Endothelial cell of umbilical vein (primary cell): Measurements from ENCODE around the gene KIRREL1. TPM values are rescaled to one million over a fixed set of nuclear protein-coding genes. Genes with fewer than 3 reads are reported as not detected.

Experiments
- BruUV-seq: library from RNA; stranded (reverse); fragments of 400-500 nt; replicated peaks from 2 replicates; lab custom pipeline; 2021; lab: Mats Ljungman, UMichigan
- CTCF ChIA-PET: fragments of 300-600, 350-600 bp; sonication (Branson Sonifier 250); formaldehyde crosslinking; loops from one replicate; lab custom pipeline; 2021; ENCODE audit warnings: antibody characterized with exemption, inconsistent platforms; lab: Charles Lee
- POLR2A ChIA-PET: fragments of 300-600, 350-600 bp; sonication (Branson Sonifier 250); formaldehyde crosslinking; loops from one replicate; lab custom pipeline; 2021; ENCODE audit warnings: antibody characterized with exemption, inconsistent platforms; lab: Charles Lee
- DNase-seq: peaks from one replicate; pipeline ENCODE4 v3.0.0-alpha.2; 2011; ENCODE audit warnings: low read depth, low spot score
- FAIRE-seq: peaks from 2 replicates; lab custom pipeline; 2011; peaks lifted over from hg19 to GRCh38; lab: Jason Lieb, UNC
- H2AFZ ChIP-seq: 2 replicates; pipeline ENCODE4 v1.6.0; 2012; ENCODE audit warnings: low read depth, low read length, control low read depth, inconsistent platforms
- H3K27ac ChIP-seq: 2 replicates; pipeline ENCODE4 v1.5.1; 2011; ENCODE audit warnings: low read depth, mild to moderate bottlenecking, control low read depth, low read length, moderate library complexity; ENCODE audit not compliant: insufficient read depth
- H3K27me3 ChIP-seq, 2 experiments: 2 replicates each; pipeline versions ENCODE4 v1.6.0 to v1.6.1; 2011; ENCODE audit warnings: low read length in 2 of 2, mixed read lengths in 1 of 2; ENCODE audit not compliant: control insufficient read depth in 2 of 2, insufficient read depth in 2 of 2
- H3K36me3 ChIP-seq, 2 experiments: 2 replicates in 1 of 2; 3 replicates in 1 of 2; pipeline ENCODE4 v1.5.1; 2011; ENCODE audit warnings: low read length in 2 of 2, mild to moderate bottlenecking in 1 of 2, moderate library complexity in 1 of 2; ENCODE audit not compliant: control insufficient read depth in 2 of 2, insufficient read depth in 2 of 2; ENCODE audit errors: extremely low read depth in 1 of 2
- H3K4me1 ChIP-seq: 3 replicates; pipeline ENCODE4 v1.5.1; 2011; ENCODE audit warnings: mild to moderate bottlenecking, low read length; ENCODE audit not compliant: control insufficient read depth, insufficient read depth; ENCODE audit errors: extremely low read depth
- H3K4me2 ChIP-seq: 2 replicates; pipeline ENCODE4 v1.6.1; 2011; ENCODE audit warnings: low read length, control low read depth, mixed read lengths; ENCODE audit not compliant: insufficient read depth
- H3K4me3 ChIP-seq, 3 experiments: fragments of 200-600 bp in 1 of 3; sonication (generic), shearing (Covaris generic) in 1 of 3; replicated peaks in 1 of 3; 2 replicates each; pipeline ENCODE4 v1.5.1; 2011 to 2016; ENCODE audit warnings: control low read depth in 3 of 3, low read length in 3 of 3, mild to moderate bottlenecking in 2 of 3, inconsistent platforms in 1 of 3, low read depth in 1 of 3, moderate library complexity in 1 of 3; ENCODE audit not compliant: insufficient read depth in 1 of 3
- H3K79me2 ChIP-seq: 2 replicates; pipeline ENCODE4 v1.6.0; 2012; ENCODE audit warnings: low read length, inconsistent platforms; ENCODE audit not compliant: control insufficient read depth, insufficient read depth
- H3K9ac ChIP-seq: replicated peaks from 2 replicates; pipeline ENCODE3; 2011; ENCODE audit warnings: low read length, control low read depth; ENCODE audit not compliant: insufficient read depth; ENCODE audit errors: extremely low read depth
- H3K9me1 ChIP-seq: replicated peaks from 3 replicates; pipeline ENCODE4 v1.6.0; 2011; ENCODE audit warnings: mild to moderate bottlenecking, low read length; ENCODE audit not compliant: control insufficient read depth, insufficient read depth; ENCODE audit errors: extremely low read depth
- H3K9me3 ChIP-seq: replicated peaks from 2 replicates; pipeline ENCODE4 v1.5.1; 2012; ENCODE audit warnings: low read length, inconsistent platforms; ENCODE audit not compliant: control insufficient read depth, insufficient read depth
- H4K20me1 ChIP-seq: replicated peaks from 2 replicates; pipeline ENCODE3; 2011; ENCODE audit warnings: mild to moderate bottlenecking, low read length; ENCODE audit not compliant: control insufficient read depth, insufficient read depth; ENCODE audit errors: extremely low read depth
- EZH2 ChIP-seq: IDR thresholded peaks from 2 replicates; pipeline ENCODE4 v1.6.1; 2012; ENCODE audit warnings: borderline replicate concordance, low read depth, mild to moderate bottlenecking, moderate library complexity, low read length, inconsistent platforms; ENCODE audit not compliant: severe bottlenecking
- FOS ChIP-seq: IDR thresholded peaks from 2 replicates; pipeline ENCODE4 v1.6.1; 2011; ENCODE audit warnings: mild to moderate bottlenecking, low read length, moderate library complexity, borderline replicate concordance; ENCODE audit not compliant: insufficient read depth
- GATA2 ChIP-seq: IDR thresholded peaks from 2 replicates; pipeline ENCODE4 v1.7.0; 2011; ENCODE audit warnings: low read depth, mild to moderate bottlenecking, moderate library complexity, mixed read lengths, low read length; ENCODE audit not compliant: insufficient read length, insufficient read depth
- JUN ChIP-seq: IDR thresholded peaks from 2 replicates; pipeline ENCODE4 v1.6.1; 2011; ENCODE audit warnings: borderline replicate concordance, low read depth; ENCODE audit not compliant: insufficient read length, insufficient read depth
- MYC ChIP-seq: IDR thresholded peaks from one replicate; pipeline ENCODE4 v1.6.1; 2011; ENCODE audit warnings: mild to moderate bottlenecking, low read depth, low read length
- POLR2A ChIP-seq: IDR thresholded peaks from 2 replicates; pipeline ENCODE4 v1.6.1; 2012; ENCODE audit warnings: low read depth, mild to moderate bottlenecking, control low read depth, low read length
- POLR2AphosphoS5 ChIP-seq: IDR thresholded peaks from 2 replicates; pipeline ENCODE4 v1.6.1; 2012; ENCODE audit warnings: low read depth, mild to moderate bottlenecking, control low read depth, low read length, moderate library complexity; ENCODE audit not compliant: insufficient read depth
- dilution Hi-C: fragments of 300-500 bp; cut with MboI; formaldehyde crosslinking; loops from one replicate; pipeline ENCODE4 v1.15.0; 2019; ENCODE audit warnings: low sequenced_read_pairs; ENCODE audit not compliant: extremely low pct_ligation_motif_present
- intact Hi-C: fragments of 100-400 bp; cut with micrococcal nuclease; formaldehyde crosslinking; loops from one replicate; pipeline ENCODE4 v1.10.0; 2022
- polyA plus RNA-seq, 4 experiments: library from polyadenylated mRNA; depleted of rRNA in 3 of 4; stranded (reverse) in 3 of 4; unstranded in 1 of 4; fragments of >200 nt; gene quantifications; 2 replicates each; pipeline versions ENCODE4 v1.2.1 to v1.2.3, GENCODE V29; 2011 to 2012; ENCODE audit warnings: missing spikeins in 1 of 4
- total RNA-seq: library from RNA; stranded (reverse); gene quantifications from 2 replicates; pipeline ENCODE4 v1.2.3, GENCODE V29; 2021
- TF ChIP-seq, protein P1 (sequence below), 2 donors: IDR thresholded peaks; 1 replicate in 1 of 2; 2 replicates in 1 of 2; pipeline ENCODE4 v1.5.1; 2011; ENCODE audit warnings: low read length in 2 of 2, mild to moderate bottlenecking in 2 of 2, moderate library complexity in 2 of 2, control low read depth in 1 of 2, inconsistent platforms in 1 of 2, low read depth in 1 of 2; ENCODE audit not compliant: insufficient read depth in 1 of 2; ENCODE audit errors: extremely low read depth in 1 of 2
- TF ChIP-seq, protein P2 (sequence below): IDR thresholded peaks from 2 replicates; pipeline ENCODE4 v1.6.1; 2011; ENCODE audit not compliant: insufficient read depth, insufficient read length

KIRREL1 gene
- total and polyA plus RNA-seq, 2 donors (not counting 3 experiments of a cell fraction or from before 2014, with no cell fraction given): 35.6 to 57.6 TPM

DNA sequence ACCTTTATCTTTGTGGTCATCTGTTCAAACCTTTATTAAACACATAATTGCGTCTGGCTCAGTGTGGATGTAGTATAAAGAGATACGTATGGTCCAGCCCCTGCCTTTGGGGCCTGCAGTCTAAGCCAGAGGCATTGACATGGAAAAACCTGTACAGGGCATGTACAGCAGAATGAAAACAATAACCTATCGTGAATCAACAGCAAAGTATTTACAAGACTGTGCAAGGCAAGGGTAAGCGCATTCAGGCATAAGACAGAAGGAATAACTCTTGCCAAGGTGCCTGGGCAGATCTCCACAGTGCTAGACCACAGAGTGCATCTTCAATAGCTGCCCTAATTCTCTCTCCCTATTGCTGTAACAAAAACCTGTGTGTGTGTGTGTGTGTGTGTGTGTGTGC is 35.5 kb downstream of the KIRREL1 start:
- Histone ChIP-seq H3K9me3 (no peaks in the 10 kb centered on the region), H2AFZ (no peak overlapping the region), H3K9ac (no peak overlapping the region), H3K79me2 (peaks cover 13% of the 10 kb centered on the region), H3K4me3 (no peak overlapping the region), H3K4me1 (peaks cover 11% of the 10 kb centered on the region), H3K27ac (no peak overlapping the region), H3K4me2 (no peak overlapping the region), H4K20me1 (no peaks in the 10 kb centered on the region), H3K27me3 (no peaks in the 10 kb centered on the region), H3K9me1 (no peaks in the 10 kb centered on the region), H3K36me3 (no peaks in the 10 kb centered on the region)
- dilution Hi-C loops (no loop called here), intact Hi-C loops (no loop called here)
- FAIRE-seq (no peak), DNase-seq (no peak)
- CTCF ChIA-PET: interaction anchor here (1.2 to 1.3 kb wide), 2 partner anchors 9 to 37 kb away, joined by 3 to 4 read pairs; no protein-coding TSS in a partner anchor
- POLR2A ChIA-PET: no interaction called here
- BruUV-seq: no TSS peak
- TF ChIP-seq, protein P1, sequence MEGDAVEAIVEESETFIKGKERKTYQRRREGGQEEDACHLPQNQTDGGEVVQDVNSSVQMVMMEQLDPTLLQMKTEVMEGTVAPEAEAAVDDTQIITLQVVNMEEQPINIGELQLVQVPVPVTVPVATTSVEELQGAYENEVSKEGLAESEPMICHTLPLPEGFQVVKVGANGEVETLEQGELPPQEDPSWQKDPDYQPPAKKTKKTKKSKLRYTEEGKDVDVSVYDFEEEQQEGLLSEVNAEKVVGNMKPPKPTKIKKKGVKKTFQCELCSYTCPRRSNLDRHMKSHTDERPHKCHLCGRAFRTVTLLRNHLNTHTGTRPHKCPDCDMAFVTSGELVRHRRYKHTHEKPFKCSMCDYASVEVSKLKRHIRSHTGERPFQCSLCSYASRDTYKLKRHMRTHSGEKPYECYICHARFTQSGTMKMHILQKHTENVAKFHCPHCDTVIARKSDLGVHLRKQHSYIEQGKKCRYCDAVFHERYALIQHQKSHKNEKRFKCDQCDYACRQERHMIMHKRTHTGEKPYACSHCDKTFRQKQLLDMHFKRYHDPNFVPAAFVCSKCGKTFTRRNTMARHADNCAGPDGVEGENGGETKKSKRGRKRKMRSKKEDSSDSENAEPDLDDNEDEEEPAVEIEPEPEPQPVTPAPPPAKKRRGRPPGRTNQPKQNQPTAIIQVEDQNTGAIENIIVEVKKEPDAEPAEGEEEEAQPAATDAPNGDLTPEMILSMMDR (IDR thresholded peaks at IDR 0.05; ENCODE audit: extremely low read depth in 1 of 2, insufficient read depth in 1 of 2, low read depth in 1 of 2, low read length in 2 of 2): no peak
- TF ChIP-seq POLR2AphosphoS5: no peak

DNA sequence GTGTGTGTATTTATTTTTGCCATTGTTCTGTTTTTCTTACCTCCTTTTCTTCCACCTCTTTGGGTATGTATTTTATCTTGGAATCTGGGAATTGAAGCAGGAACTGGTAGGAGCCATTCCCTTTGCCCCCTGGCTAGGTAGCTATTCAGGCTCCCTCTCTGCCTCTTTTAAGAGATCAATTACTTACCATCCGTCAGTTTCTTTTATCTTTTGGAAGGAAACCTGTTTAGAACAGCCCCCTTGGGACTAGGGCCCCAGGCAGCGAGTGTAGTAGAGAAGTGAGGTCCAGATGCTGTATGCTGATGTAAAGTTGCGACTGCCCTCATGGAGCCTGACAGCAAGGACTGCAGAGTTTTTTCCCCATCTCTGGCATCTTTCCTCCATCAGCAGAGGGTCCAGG is 41.6 kb downstream of the KIRREL1 start:
- ChIA-PET POLR2A (no interaction called here), CTCF (interaction anchor here (1.0 to 7.4 kb wide), 10 partner anchors 9 to 66 kb away, joined by 3 to 264 read pairs (median 8); partner anchors contain the start of gene KIRREL1)
- H3K27me3 ChIP-seq: no peaks in the 10 kb centered on the region

More for the DNA sequence above, 41.6 kb downstream of the KIRREL1 start:
- H3K4me1 ChIP-seq: peaks cover 34% of the 10 kb centered on the region
- intact Hi-C loops (no loop called here), dilution Hi-C loops (no loop called here)
- no peak overlapping the region for H3K4me3 ChIP-seq
- no peak for FAIRE-seq
- no peak overlapping the region for H3K9ac ChIP-seq
- no peak for DNase-seq
- no peaks in the 10 kb centered on the region for H3K9me3 ChIP-seq
- H3K27ac ChIP-seq: no peak overlapping the region
- no TSS peak for BruUV-seq
- TF ChIP-seq MYC (no peak), POLR2AphosphoS5 (no peak), JUN (no peak), POLR2A (no peak), GATA2 (no peak), EZH2 (no peak), FOS (no peak)
- TF ChIP-seq, protein P2, sequence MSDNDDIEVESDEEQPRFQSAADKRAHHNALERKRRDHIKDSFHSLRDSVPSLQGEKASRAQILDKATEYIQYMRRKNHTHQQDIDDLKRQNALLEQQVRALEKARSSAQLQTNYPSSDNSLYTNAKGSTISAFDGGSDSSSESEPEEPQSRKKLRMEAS: no peak
- TF ChIP-seq, protein P1 (IDR thresholded peaks at IDR 0.05; ENCODE audit: extremely low read depth in 1 of 2, insufficient read depth in 1 of 2, low read depth in 1 of 2, low read length in 2 of 2): no peak
- no peaks in the 10 kb centered on the region for H3K9me1 ChIP-seq
- H3K4me2 ChIP-seq: no peak overlapping the region
- no peak overlapping the region for H2AFZ ChIP-seq
- peaks cover 16% of the 10 kb centered on the region for H3K79me2 ChIP-seq
- H4K20me1 ChIP-seq: no peaks in the 10 kb centered on the region
- no peaks in the 10 kb centered on the region for H3K36me3 ChIP-seq
